ENCODE data around the gene ECI2.

The ECI2 gene

DNA sequence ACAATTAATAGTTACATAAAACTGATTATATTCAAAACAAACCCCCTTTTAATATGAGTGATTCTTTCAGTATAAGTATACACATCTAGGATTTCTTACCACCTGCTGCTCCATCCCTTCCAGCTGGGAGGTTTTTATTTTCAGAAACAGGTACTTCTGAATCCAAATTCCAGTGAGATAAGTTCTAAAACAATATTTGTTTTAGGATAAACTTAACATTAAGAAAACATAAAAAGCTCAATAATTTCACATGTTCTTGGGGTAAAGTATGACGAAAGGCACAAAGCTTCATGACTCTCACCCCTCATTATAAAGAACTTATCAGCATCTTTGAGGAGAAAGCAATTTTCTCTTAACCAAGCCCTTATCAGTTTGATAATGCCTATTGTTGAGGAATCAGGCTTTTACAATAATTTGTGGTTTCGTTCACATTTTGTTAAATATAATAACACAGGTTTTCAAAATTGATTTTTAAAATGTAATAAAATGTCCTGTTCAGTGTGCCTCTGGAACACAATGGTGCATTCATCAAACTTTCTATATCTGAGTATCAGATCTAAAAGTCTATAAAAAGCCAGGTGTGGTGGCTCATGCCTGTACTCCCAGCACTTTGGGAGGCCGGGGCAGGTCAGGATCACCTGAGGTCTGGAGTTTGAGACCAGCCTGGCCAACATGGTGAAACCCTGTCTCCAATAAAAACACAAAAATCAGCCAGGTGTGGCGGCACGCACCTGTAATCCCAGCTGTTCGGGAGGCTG, 60.7 kb downstream of the ECI2 start:
- no peak for DNase-seq (ENCODE audit: low read depth)
- TF ChIP-seq, protein P1, sequence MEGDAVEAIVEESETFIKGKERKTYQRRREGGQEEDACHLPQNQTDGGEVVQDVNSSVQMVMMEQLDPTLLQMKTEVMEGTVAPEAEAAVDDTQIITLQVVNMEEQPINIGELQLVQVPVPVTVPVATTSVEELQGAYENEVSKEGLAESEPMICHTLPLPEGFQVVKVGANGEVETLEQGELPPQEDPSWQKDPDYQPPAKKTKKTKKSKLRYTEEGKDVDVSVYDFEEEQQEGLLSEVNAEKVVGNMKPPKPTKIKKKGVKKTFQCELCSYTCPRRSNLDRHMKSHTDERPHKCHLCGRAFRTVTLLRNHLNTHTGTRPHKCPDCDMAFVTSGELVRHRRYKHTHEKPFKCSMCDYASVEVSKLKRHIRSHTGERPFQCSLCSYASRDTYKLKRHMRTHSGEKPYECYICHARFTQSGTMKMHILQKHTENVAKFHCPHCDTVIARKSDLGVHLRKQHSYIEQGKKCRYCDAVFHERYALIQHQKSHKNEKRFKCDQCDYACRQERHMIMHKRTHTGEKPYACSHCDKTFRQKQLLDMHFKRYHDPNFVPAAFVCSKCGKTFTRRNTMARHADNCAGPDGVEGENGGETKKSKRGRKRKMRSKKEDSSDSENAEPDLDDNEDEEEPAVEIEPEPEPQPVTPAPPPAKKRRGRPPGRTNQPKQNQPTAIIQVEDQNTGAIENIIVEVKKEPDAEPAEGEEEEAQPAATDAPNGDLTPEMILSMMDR (IDR thresholded peaks at IDR 0.05; ENCODE audit: low read depth, low read length) = no peak
- H3K4me3 ChIP-seq (ENCODE audit: low read depth, low read length) = no peak overlapping the region

DNA sequence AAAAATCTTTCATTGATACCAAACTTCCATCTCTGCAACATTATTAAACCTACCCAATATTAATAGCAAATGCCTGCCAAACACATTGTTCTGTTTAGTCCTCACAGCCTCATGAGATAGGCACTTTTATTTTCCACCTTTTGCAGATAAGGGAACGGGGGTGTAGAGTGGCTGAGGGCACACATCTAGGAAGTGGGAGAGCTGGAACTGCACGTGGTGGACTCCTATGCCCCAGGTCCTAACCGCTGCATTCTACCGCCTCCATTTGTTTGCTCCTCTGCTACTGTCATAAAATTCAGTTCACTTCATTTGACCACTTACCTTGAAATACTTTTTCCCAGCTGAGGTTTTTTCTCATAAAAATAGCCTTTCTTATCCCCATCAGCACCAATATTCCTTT, 64.0 kb downstream of the ECI2 start:
- no peak overlapping the region for H3K4me3 ChIP-seq (ENCODE audit: low read depth, low read length)
- TF ChIP-seq POLR2A (IDR thresholded peaks at IDR 0.05; ENCODE audit: extremely low read depth, insufficient read length) (no peak), MYC (IDR thresholded peaks at IDR 0.05; ENCODE audit: low read depth, low read length) (no peak)
- TF ChIP-seq, protein P1 (IDR thresholded peaks at IDR 0.05; ENCODE audit: low read depth, low read length) = no peak
- TF ChIP-seq, protein P2, sequence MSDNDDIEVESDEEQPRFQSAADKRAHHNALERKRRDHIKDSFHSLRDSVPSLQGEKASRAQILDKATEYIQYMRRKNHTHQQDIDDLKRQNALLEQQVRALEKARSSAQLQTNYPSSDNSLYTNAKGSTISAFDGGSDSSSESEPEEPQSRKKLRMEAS (IDR thresholded peaks at IDR 0.05; ENCODE audit: low read depth, low read length) = no peak
- no peak for DNase-seq (ENCODE audit: low read depth)

DNA sequence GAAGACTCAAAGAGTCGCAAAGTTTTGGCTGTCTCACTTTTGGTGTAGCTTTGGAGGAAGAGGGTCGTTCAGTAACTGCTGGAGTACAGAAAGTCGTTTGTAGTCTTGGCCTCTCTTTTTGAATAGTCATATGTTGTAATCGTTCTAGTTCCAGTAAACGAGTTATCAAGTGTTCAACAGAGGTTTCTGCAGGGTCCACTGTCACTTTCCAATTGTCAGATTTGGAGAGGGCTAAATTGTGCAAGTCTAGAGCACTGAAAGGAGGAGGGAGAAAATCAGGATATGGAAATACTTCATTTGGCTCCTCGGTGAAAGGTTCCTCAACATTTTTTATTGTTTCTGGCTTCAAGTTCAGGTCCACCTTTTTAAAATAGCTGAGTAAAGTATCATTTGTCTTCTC, 66.2 kb downstream of the ECI2 start:
- TF ChIP-seq MYC (IDR thresholded peaks at IDR 0.05; ENCODE audit: low read depth, low read length) (no peak), POLR2A (IDR thresholded peaks at IDR 0.05; ENCODE audit: extremely low read depth, insufficient read length) (no peak)
- TF ChIP-seq, protein P1 (IDR thresholded peaks at IDR 0.05; ENCODE audit: low read depth, low read length) = no peak
- TF ChIP-seq, protein P2 (IDR thresholded peaks at IDR 0.05; ENCODE audit: low read depth, low read length) = no peak
- H3K4me3 ChIP-seq (ENCODE audit: low read depth, low read length) = no peak overlapping the region
- DNase-seq (ENCODE audit: low read depth) = no peak

DNA sequence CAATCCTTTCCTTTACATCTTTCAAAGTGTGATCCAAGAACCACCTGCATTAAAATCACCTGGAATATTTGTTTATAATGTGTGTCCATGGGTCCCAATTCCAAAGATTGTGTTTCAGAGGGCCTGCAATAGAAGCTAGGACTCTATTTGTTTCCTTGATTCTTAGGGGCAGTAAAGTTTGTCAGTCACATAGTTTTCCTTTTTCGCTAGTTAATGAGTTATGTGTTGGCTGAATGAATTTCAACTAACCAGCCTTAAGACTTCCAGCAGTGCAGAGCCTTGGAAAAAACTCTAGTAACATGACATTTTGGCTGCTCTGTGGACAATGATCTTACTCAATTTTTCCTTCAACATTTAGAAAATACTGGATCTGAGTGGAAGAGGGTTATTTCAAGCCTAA, 67.7 kb downstream of the ECI2 start:
- DNase-seq (ENCODE audit: low read depth) = no peak
- TF ChIP-seq MYC (IDR thresholded peaks at IDR 0.05; ENCODE audit: low read depth, low read length) = no peak
- TF ChIP-seq, protein P2 (IDR thresholded peaks at IDR 0.05; ENCODE audit: low read depth, low read length) = no peak
- TF ChIP-seq, protein P1 (IDR thresholded peaks at IDR 0.05; ENCODE audit: low read depth, low read length) = no peak
- no peak for TF ChIP-seq POLR2A (IDR thresholded peaks at IDR 0.05; ENCODE audit: extremely low read depth, insufficient read length)
- H3K4me3 ChIP-seq (ENCODE audit: low read depth, low read length) = no peak overlapping the region

DNA sequence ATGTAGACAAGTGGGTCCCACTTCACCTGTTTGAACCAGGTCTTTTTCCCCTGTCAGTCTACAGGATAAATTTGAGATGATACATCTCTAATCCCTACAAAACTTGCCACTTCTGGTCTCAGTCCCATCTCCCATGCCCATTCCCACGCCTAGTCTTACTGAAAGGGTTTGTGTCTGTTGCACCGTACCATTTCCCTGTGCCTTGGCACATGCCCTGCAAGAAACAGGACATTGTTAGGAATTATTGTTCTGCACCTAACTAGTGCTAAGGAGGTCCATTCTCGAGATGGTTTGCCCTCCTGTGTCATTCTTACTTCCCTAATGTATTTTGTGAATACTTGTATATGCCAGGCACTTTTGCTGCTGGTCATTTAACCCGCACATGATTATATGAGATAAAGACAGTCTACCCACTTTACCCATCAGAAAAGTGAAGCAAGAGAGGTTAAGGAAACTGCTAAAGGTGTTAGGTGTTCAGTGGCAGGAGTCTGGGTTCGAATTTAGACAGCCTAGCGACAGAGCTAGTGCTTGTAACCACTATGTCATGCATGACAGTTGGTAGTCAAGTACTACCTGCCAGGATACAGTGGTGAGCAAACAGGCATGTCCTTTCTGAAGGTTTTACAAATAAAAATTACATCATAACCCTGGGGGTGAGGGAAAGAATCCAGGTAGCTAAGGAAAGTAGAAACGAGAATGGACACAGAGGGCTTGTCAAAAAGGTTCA, 69.2 kb downstream of the ECI2 start:
- H3K4me3 ChIP-seq (ENCODE audit: low read depth, low read length) = no peak overlapping the region
- TF ChIP-seq POLR2A (IDR thresholded peaks at IDR 0.05; ENCODE audit: extremely low read depth, insufficient read length) (no peak), MYC (IDR thresholded peaks at IDR 0.05; ENCODE audit: low read depth, low read length) (no peak)
- TF ChIP-seq, protein P2 (IDR thresholded peaks at IDR 0.05; ENCODE audit: low read depth, low read length) = no peak
- TF ChIP-seq, protein P1 (IDR thresholded peaks at IDR 0.05; ENCODE audit: low read depth, low read length) = no peak
- DNase-seq (ENCODE audit: low read depth) = peak; percentile 14
